Measurements from ENCODE around the gene PRPF19.

PRPF19 gene

GRCh38 chr11:60891103-60891741, 15.2 kb downstream of the PRPF19 start:
- DNase-seq (ENCODE audit: low spot score), result no peak
- TF ChIP-seq, protein P1, sequence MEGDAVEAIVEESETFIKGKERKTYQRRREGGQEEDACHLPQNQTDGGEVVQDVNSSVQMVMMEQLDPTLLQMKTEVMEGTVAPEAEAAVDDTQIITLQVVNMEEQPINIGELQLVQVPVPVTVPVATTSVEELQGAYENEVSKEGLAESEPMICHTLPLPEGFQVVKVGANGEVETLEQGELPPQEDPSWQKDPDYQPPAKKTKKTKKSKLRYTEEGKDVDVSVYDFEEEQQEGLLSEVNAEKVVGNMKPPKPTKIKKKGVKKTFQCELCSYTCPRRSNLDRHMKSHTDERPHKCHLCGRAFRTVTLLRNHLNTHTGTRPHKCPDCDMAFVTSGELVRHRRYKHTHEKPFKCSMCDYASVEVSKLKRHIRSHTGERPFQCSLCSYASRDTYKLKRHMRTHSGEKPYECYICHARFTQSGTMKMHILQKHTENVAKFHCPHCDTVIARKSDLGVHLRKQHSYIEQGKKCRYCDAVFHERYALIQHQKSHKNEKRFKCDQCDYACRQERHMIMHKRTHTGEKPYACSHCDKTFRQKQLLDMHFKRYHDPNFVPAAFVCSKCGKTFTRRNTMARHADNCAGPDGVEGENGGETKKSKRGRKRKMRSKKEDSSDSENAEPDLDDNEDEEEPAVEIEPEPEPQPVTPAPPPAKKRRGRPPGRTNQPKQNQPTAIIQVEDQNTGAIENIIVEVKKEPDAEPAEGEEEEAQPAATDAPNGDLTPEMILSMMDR (IDR thresholded peaks at IDR 0.05; ENCODE audit: extremely low read depth, missing control alignments), result no peak

GRCh38 chr11:60890696-60891095, 15.7 kb downstream of the PRPF19 start:
- TF ChIP-seq, protein P1 (IDR thresholded peaks at IDR 0.05; ENCODE audit: extremely low read depth, missing control alignments), result no peak
- no peak for DNase-seq (ENCODE audit: low spot score)

- TF ChIP-seq, protein P1 (IDR thresholded peaks at IDR 0.05; ENCODE audit: extremely low read depth, missing control alignments), result no peak
- no peak for DNase-seq (ENCODE audit: low spot score)
These were observed 16.5 kb downstream of the PRPF19 start for GRCh38 chr11:60889869-60890311.

- TF ChIP-seq, protein P1 (IDR thresholded peaks at IDR 0.05; ENCODE audit: extremely low read depth, missing control alignments), result no peak
- DNase-seq (ENCODE audit: low spot score), result peak; percentile 38
These were observed 18.8 kb downstream of the PRPF19 start for GRCh38 chr11:60887556-60887955.

GRCh38 chr11:60880643-60881282, 25.6 kb downstream of the PRPF19 start:
- TF ChIP-seq, protein P1 (IDR thresholded peaks at IDR 0.05; ENCODE audit: extremely low read depth, missing control alignments), result no peak
- no peak for DNase-seq (ENCODE audit: low spot score)

DNA sequence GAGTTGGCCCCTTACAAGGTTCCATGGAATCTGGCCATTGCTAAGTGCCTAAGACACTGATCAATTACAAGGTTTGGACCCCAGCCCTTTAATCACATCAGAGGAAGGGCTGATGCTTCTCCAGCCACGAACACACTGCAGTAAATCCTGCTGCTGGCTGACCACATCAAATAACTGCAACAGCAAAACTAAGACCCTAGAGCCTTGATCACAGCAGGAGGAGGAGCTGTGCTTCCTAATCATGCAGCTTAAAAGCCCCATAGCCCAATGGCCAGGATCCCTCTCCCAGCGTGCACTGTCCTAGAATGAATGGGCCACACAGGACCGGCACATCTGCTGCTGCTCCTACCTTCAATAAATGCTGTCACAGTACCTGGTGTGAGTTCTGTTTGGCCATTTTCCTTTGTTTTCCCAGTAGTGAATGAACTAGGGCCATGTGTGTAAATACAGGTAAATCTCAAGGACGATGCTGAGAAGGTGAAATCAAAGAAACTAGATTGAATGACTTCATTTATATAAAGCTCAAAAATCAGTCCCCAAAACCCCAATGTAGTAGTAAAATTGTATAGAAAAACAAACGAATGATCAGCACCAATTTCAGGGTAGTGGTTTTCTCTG, 26.3 kb downstream of the PRPF19 start:
- no peak for DNase-seq (ENCODE audit: low spot score)
- TF ChIP-seq, protein P1 (IDR thresholded peaks at IDR 0.05; ENCODE audit: extremely low read depth, missing control alignments), result no peak

DNA sequence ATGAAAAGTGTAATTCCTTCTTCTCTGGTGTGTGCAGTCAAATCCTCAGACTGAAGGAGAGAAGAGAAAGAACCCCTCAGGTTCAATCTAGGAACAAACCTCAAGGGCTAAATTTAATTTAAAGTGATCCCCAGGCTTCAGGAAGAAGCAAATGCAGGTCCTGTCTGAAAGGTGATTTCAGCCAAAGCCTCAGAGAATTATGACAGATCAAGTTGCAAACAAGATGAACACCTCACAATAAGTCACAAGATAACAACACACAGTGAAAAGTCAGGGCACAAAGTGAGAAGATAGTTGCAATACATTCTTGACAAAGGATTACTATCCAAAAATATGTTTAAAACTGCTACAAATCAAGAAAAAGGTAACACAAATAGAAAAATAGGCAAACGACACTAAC, 27.3 kb downstream of the PRPF19 start:
- TF ChIP-seq, protein P1 (IDR thresholded peaks at IDR 0.05; ENCODE audit: extremely low read depth, missing control alignments), result no peak
- no peak for DNase-seq (ENCODE audit: low spot score)
